NCI-H146 (cell line): ENCODE results near the gene MSRB1.
A peak's percentile ranks its signal among the peaks of the same experiment; 100 is the strongest.
"Not testable (repeated sequence)": the region's sequence is repeated elsewhere in the genome, so short reads cannot be mapped to it uniquely, and the experiment has no call there.

Experiments
- DNase-seq: peaks from one replicate; lab custom pipeline; 2025; lab: John Stamatoyannopoulos, UW

The MSRB1 gene

DNA sequence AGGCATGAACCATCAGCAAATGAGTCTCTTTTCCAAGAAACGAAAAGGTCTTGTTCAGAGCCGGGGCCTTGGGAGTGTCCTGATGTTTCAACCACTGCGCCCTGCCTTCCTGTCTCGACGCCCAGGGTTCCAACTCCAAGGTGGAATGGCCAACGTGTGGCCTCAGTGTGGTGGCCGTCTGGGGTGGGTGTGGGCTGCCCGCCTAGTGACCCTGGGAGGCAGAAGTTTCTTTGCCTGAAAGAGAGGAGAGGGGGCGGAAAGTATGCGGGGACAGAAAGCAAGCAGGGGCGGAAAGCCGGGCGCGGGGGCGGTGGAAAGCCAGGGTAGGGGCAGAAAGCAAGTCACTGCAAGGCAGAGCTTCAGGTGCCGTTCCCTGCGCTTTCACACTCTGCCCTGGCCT lies 4.1 kb downstream of the MSRB1 start:
- DNase-seq = no peak

DNA sequence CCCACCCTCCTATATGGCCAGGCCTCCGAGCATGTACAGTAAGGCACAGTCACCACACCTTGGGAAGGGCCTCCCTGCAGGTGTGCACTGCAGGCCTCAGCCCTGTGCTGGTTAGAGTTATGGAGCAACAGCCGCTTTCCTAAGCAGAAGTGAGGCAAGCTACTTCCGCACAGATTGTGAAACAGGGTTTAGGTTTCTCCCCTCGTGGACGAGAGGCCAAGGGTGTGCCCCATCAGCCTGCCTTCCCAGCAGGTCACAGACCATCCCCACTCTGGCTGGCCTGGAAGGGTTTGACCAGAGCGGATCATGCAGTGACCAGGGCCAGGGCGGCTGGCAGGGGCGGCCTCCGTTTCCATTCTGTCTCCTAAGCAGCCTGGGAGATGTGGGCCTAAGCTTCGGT lies 4.7 kb downstream of the MSRB1 start:
- no peak for DNase-seq

DNA sequence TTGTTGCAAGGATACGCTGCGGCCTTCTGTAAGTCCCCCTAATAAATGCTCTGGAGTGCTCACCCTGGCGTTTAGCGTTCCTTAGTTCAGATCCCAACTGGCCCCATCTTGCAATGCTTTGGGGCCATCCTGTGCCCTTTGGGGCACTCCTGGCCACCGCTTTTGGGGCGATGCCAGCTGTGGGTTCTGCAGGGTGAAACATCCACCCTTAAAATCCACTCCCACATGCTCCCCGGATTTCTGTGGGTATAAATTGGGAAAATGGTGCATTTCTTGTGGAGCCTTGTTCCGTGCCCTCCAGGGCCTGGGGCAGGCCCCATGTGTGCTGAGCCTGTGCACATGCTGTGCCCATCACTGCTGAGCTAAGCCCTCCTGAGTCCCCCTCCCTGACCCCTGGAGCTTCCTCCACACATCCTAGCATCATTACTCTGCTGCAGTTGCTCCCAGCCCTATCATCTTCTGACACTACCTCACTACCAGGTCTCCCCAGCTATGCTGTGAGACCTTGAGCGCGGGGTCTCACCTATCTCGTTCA lies 6.0 kb downstream of the MSRB1 start:
- DNase-seq = no peak

DNA sequence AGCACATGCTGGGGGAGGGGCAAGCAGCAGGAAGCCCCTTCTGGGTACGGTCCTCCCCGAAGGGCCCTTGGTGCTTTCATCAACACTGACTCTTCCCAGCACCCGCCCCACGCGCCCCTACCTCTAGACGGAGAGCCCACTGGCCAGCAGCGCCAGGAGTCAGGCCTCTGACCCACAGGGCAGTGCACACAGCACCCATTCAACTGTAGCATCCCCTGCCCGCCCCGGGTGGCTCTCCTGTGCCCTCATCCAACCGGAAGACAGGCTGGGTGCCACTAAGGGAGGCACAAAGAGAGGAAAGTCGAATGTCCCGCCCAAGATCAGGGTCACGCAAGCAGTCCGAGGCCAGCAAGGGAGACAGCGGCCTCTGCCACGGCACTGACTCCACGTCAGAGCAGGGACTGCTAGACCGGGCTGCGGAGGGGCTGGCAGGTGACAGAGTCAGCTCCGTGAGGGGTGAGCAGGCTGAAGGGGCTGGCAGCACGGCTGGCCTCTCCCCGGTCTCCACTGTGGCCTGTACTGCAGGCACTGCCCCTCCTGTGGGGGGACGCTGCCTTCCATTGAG lies 9.8 kb downstream of the MSRB1 start:
- DNase-seq = no peak

DNA sequence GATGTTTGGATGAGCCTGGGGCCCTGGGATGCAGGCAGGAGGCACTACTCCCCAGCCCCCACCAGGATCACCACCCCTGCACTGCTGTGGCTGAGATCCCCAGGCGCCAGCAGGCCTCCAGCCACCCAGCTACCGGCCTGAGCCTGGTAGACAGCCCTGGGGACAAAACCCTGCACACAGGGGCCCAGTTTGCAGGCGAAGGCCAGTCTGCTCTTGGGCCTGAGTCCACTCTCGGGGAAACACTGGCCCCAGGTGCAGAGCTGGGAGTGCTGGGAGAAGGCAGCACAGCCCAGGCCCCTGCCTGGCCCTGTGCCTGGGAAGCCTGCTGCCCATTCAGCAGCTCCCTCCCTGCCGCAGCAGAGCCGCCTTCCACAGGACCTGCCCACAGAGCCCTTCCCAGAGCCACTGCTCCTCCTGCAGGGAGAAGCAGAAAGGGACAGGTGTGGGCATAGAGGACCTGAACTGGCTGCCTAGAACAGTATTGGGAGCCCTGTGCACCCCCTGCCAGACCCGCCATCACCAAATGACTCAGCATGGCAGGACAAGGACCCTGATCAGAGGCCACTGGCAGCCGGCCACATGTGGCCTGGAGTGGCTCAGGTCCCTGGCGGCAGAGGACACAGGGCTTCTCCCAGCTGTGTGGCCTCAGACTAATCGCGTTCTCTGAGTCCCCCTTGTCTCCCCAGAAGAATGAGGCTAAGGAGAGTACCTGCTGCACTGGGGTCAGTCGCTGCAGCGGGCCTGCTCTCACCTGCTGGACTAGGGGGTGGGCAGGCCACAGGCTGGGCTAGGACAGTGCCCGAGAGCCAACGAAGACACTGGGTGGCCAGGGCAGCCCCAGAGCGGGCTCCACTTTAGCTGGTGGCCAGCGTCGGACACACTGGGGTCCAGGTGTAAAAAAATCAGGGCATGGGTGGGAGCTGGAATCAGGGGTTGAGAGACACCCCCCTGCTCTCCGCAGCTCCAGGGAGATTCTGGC lies 10.7 kb downstream of the MSRB1 start:
- peak; percentile 49 for DNase-seq

DNA sequence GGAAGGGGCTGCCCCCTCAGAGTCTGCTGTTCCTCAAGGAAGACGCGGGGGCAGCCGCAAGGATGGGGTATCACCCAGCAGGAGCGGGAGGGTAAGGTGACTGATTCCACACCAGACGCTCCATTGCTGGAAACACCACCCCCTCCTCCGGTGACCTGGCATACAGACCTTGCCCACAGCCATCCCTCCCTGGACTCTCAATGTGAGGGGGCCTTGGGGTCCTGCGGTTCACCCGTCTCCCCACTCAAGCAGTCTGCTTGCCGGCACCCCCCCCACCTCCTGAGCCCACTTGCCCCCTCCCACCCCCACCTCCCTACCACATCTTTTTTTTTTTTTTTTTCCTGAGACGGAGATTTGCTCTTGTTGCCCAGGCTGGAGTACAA lies 12.7 kb downstream of the MSRB1 start:
- no peak for DNase-seq

DNA sequence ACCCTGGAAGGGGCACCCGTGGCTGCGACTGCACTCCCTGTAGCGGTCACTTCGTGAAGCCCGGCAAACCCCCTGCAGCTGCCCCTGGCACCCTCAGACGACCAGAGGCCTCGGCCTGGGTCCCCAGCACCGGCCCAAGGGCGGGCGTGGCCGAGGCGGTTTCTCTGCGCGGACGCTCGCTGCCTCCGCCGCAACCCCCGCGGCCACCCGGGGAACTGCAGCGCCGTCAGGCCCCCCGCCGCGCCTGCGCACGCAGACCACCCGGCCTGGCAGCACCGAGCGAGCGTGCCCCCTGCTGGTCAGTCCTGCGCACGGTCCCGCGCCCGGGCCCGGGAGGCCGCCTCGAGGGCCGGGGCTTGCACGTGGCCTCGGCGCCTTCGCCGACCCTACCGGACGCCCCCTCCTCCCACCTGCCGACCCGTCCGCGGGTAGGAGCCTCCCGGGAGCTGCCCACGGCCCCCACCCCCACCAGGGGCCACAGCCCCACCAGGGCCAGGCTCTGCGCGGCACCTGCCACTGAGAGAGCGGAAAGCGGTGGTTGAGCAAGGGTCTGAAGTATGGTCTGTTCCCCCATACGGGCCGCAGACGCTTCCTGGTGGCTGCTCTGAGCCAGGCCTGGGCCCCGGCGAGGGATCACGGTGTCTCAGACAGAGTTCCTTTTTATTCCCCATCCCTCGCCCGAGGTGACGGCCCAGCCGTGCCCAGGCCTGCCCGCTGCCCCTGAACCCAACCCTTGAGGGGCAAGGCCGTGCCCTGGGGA lies 13.2 kb downstream of the MSRB1 start:
- DNase-seq = peak; percentile 88

DNA sequence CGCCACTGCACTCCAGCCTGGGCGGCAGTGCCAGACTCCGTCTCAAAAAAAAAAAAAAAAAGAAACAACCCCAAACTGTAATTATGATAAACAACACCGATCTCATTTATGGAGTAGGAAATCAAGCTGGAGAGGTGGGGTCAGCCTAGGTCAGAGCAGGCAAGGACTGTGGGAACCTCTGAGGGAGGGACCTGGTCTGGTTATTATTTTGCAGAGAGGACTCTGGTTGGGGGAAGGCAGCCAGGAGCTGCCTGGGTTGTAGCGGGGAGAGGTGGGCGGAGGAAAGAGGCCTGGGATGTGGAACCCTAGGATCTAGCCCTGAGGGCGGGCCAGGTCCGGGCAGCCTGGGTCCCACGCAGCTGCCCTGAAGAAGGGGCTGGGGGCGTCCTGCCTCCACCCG lies 13.9 kb downstream of the MSRB1 start:
- DNase-seq = peak; percentile 77

DNA sequence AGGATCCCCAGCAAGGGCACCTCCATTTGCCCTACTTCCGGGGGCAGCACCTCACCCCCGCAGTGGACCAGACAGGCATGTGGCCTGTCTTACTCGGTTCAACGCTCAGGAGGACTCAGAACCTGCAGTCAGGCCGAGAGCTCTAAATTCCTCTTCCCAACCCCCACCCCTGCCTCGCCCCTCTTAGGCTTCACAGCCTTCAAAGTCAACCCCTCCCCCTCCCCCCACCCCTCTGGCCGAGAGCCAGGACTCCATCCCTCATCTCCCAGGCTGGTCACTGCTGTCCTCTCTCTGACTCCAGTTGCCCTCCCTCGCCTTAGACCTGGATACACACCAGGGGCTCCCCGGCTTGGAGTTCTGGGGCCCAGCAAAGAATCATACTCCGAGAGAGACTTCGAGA lies 16.7 kb downstream of the MSRB1 start:
- no peak for DNase-seq

DNA sequence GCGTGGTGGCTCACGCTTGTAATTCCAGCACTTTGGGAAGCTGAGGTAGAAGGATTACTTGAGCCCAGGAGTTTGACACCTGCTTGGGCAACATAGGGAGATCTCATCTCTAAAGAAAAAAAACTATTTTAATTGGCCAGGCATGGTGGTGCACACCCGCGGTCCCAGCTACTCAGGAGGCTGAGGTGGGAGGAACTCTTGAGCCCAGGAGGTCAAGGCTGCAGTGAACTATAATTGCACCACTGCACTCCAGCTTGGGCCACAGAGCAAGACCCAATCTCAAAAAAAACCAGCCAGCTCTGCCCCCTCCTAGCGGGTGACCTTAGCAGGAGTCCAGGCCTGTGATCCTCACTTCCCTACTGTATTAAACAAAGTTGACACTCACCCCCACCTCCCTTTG lies 18.9 kb downstream of the MSRB1 start:
- no peak for DNase-seq

DNA sequence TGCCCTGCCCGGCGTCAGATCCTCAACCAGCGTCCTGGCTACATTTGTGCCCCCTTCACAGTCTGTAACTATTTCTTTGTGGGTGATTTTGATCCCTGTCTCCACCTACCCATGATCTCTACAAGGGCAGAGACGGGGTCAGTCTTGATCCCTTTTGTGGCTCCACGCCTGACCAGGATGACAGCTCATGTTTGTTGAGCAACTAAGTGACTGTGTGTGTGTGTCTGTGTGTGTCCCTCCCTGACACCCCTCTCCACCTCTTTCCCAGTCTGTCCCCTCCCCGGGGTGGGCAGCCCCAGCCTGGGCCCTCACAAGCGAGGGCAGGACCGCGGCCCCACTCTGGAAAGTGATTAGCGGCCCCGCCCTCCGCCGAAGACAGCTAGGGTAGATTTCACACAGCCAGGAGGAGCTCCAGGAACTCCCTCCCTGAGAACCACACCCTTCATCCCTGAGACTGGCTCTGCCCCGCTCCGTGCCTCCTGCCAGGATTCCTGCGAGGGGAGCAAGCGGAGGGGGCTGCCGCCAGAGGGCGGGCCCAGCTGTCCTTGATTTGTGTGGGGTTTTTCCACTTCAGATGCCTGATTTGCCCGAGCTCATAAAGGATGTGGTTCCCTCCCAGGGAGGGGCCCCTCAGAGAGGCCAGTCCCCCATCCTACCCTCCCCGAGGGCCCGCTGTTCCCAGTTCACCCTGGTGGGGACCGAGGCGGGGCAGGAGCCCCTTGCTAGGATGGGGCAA lies 19.5 kb downstream of the MSRB1 start:
- peak; percentile 69 for DNase-seq

DNA sequence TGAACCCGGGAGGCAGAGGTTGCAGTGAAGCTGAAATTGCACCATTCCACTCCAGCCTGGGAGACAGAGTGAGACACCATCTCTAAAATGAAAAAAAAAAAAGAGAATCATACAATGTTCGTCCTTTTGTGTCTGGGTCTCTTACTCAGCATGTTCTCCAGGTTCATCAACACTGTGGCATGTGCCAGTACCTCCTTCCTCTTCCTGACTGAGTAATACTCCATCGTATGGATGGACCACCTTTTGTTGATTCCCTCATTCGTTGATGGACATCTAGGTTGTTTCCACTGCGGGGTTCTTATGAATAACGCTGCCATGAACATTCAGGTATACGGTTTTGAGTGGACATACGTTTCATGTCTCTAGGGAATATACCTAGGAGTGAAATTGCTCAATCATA lies 20.6 kb downstream of the MSRB1 start:
- no peak for DNase-seq

DNA sequence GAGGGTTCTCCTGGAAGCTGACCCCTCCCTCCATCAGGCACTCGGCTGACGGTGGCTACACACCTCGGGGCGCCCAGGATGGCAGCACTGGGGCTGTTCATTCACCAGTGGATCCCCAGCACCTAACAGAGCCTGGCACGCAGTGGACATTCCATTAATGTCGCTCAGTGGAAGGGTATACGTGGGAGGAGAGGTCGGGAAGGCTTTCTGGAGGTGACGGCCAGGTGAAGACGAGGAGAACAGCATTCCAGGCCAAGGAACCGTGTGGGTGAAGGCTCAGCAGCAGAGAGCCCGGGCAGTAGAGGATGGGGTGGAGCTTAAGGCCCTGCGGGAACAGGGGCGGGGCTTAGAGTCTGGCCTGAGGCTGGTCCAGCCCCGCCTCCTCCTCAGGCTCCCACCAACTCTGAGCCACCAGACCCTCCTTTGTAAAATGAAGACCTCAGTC lies 22.2 kb downstream of the MSRB1 start:
- peak; percentile 37 for DNase-seq

DNA sequence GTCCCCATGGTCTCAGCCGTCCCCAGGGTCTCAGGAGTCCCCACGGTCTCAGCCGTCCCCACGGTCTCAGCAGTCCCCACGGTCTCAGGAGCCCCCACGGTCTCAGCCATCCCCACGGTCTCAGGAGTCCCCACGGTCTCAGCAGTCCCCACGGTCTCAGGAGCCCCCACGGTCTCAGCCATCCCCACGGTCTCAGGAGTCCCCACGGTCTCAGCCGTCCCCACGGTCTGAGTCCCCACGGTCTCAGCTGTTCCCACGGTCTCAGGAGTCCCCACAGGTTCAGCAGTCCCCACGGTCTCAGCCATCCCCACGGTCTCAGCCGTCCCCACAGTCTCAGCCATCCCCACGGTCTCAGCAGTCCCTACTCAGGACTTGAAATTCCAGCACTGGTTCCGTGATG lies 22.9 kb downstream of the MSRB1 start:
- DNase-seq = not testable (repeated sequence)

DNA sequence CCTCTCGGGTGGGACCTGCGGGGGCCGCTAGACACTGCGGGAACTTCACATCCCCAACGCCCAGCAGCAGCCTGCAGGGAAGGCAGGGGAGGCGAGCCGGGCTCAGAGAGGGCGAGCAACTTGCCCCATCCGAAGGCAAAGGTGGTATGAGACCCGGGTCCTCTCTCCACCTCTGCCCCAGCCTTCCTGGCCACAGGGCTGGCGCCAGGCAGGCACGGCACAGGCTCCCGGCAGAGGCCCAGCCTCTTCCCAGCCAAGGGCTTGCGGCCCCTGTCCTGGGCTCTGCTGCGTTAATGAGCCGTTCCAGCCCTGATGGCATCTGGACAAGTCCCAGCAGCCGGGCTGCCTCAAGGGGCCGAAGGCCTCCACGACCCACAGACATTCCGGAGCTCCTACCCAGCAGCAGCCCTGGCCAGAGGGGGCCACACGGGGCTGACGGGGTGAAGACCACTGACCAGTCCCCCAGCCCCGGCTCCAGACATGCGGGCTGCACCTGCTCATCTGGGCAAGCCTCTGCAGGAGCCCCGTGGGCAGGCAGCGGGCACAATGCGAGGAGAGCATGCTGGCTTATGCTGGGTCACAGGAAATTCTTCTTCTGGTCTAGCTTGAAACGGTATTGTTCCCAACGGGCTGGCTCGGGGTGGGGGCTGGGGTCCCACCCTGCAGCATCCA lies 23.5 kb downstream of the MSRB1 start:
- no peak for DNase-seq

DNA sequence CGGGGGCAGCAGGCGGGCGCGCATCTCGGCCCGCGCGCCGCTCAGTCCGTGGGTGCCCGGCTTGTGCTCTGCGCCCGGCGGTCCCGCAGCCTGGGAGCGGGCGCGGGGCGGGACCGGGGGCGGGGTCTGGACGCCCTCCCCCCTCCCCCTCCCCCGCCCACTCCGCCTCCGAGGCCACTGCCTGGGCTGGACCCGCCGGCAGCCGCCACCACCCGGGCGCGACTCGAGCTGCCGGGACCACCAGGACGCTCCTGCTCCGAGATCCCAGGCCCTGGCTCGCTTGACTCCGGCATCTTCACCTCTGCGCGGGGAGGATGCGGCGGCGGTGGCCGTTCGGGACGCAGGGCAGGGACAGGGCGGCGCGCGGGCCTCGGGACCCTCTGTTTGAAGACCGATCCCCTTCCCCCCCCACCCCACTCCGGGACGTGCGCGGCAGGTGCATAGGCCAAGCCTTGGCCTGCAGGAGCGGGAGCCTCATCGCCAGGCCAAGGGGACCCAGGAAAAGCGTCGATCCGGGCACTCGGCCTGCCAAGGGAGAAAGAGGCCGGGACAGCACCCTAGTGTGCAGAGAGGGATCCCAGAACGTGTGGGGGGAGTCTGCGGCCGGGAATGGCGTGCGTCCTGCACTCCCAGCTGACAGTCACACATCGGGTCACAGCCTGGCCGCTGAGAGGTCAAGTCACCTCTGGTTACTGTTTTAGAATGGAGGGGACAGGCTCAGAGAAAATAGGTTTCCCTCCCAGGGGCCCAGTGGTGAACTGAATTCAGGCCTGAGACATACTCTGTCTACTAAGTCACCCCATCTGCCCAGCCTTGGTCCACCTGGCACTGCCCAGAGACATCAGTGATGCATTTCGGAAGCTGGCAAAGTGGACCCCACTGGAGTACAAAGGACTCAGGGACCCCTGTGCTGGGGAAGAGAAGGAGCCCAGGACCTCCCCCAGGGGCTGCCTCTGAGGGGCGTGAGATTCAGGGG lies 24.4 kb downstream of the MSRB1 start, which contains the start of gene HS3ST6:
HS3ST6 (minus strand) TSS at position 65 of the 976 bp plus-strand sequence. CDS start 92 bp downstream, outside the sequence.
- DNase-seq = peak; percentile 54

DNA sequence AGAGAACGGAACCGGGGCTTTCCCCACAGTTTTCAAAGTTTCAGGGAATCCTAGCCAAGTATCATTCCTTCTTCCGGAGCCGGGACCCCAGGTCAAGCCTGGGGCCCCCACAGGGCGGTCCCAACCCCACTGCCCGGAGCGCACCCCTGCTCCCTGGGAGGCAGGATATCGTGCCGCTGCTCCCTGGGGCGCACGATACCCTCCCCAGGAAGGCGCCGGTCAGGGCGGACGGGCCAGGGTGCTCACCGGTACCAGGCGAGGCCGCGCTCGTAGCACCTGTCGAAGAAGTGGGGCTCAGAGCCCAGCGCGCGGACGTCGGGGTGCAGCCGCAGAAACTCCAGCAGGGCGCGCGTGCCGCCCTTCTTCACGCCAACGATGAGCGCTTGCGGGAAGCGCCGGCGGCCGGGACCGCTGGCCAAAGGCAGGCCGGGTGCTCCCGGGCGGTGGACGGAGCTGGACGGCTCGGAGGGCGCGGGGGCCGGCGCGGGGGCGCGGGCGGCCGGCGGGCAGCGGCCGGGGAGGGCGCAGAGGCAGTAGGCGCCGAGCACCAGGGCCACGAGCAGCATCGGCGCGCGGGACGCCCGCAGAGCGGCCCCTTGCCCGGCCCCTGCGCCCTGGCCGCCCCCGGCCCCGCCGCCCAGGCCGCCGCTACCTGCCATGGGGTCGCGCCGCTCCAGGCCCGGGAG lies 25.2 kb downstream of the MSRB1 start:
- DNase-seq = no peak

DNA sequence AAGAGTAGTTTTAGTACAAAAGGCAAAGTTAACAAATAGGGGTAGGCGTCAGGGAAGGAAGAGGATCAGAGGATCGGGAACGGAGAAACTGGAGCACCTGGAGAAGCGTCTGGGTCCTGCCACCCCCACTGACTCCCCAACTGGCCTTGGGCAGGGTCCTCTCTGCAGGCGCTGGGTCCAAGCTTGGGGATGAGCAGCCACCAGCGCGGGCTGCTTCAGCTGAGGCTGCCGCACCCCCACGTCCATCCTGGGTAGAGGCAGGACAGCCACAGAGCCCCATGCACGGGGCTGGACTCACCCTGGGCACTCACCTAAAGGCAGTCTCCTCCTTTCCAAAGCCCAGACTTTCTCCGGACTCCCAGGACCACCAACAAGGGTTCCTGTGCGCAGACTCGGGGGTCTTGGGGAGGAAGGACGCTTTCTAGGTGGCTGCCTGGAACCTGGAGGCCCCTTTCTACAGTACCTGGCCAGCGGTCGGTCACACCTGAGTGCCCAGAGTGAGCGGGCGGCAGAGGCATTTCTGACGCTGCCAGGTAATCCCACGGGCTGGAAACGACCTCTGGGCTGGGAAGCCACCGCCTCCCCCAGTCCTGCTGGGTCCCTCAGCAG lies 25.8 kb downstream of the MSRB1 start:
- peak; percentile 32 for DNase-seq

DNA sequence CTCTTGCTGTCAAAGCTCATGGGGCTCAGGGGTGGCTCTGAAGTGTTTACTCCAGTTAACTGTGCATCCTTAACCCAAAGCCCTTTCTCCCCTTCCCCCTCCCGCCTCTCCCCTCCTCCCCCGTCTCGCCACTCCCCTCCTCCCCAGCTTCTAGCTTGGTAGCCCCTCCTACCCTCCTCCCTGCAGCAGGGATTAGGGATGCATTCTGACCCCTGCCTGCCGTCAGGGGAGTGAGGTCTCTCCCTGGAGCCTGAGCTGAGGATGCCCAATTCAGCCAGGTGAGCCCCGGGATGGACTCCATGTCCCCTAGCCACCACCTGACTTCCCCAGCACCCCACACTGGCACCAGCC lies 26.4 kb downstream of the MSRB1 start:
- no peak for DNase-seq
